Heart left ventricle (tissue), 13 donors: ENCODE results near the gene ZNF830.

Source experiments
- CTCF ChIP-seq, 12 donors: fragments of 200-600 bp; sonication (generic) in 4 of 12; IDR thresholded peaks; one replicate each; pipeline versions ENCODE4 v1.5.0 to v1.8.0; 2018 to 2022; ENCODE audit warnings: antibody characterized with exemption in 12 of 12, mild to moderate bottlenecking in 5 of 12
- POLR2A ChIP-seq, 2 donors: fragments of 450-650 bp; IDR thresholded peaks; one replicate each; pipeline ENCODE4 v1.6.1; 2017; ENCODE audit warnings: antibody characterized with exemption in 2 of 2, mild to moderate bottlenecking in 2 of 2, moderate library complexity in 2 of 2
- donor health status: ischemic (EF 13 %, LVEDD 7.1; RV severe dilation, severe dysfunction).
- donor health status: DM: no; HTN: yes; CAD: no.
- donor health status: DM: no; HTN: no; CAD: no.
- donor health status: ischemic (EF 25% LVEDD 6.9; RV normal size, moderate dysfunction).
- donor health status: ischemic (EF 25% LVEDD 5.7; RV mildly dilated, moderate dysfunction).
- donor health status: ischemic (EF 35%, LVEDD 5.7; RV mildly dilated, moderate dysfunction).
- donor health status: nonischemic (EF 11% LVEDD 7.7; RV severe dilation, severe dysfunction).
- donor health status: DM: yes; HTN: yes; CAD: no.
- donor health status: PGD.
- donor health status: ischemic (EF 29% LVEDD 5.4; RV normal size, mild dysfunction).
- donor health status: nonischemic (EF 23%, LVEDD 6.1; RV moderate dilation, normal function).

DNA sequence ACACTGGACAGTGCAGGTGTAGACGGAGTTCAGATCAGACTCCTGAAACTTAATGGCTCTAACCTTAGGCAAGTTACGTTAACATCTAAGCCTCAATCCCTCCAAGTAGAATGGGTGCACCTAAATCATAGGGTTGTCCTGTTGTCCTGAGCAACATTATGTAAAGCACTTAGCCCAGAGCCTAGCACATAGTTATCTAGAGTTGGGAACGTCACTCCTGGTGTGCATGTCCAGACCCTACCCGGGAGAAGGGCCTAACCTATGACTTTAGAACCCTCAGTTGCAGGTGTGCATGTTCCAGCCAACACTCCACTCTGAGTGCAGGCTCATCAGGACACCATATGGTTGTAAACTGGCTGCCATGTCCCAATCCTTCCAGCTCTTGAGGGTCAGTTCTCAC is 45.0 kb downstream of the ZNF830 start:
- TF ChIP-seq CTCF (IDR thresholded peaks at IDR 0.05) (no peak), POLR2A (IDR thresholded peaks at IDR 0.05) (no peak)
